ENCODE measurements around the gene ST6GAL2.

DNA sequence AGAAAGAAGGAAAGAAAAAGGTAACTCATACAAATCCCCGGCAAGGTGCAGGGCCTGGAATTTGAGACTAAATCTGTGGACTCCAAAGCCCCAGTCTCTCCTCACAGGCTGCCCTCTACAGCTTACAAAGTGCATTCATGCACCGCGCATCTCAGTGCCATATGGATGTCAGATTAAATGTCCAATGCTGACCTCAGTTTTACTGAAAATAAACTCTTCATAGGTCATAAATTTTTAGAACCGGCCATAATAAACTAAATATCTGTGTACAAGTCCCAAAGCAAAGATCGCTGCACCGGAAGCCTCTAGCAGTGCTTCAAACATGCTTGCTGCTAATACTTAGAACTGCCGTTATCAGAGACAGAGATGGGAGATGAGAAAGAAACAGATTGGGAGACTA, 17.7 kb downstream of the ST6GAL2 start:
- TF ChIP-seq, protein P1, sequence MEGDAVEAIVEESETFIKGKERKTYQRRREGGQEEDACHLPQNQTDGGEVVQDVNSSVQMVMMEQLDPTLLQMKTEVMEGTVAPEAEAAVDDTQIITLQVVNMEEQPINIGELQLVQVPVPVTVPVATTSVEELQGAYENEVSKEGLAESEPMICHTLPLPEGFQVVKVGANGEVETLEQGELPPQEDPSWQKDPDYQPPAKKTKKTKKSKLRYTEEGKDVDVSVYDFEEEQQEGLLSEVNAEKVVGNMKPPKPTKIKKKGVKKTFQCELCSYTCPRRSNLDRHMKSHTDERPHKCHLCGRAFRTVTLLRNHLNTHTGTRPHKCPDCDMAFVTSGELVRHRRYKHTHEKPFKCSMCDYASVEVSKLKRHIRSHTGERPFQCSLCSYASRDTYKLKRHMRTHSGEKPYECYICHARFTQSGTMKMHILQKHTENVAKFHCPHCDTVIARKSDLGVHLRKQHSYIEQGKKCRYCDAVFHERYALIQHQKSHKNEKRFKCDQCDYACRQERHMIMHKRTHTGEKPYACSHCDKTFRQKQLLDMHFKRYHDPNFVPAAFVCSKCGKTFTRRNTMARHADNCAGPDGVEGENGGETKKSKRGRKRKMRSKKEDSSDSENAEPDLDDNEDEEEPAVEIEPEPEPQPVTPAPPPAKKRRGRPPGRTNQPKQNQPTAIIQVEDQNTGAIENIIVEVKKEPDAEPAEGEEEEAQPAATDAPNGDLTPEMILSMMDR (IDR thresholded peaks at IDR 0.05), result peak; percentile 44
- TF ChIP-seq TAF1 (IDR thresholded peaks at IDR 0.05; ENCODE audit: borderline replicate concordance, low read depth, low read length) (no peak), EZH2phosphoT487 (IDR thresholded peaks at IDR 0.05; ENCODE audit: borderline replicate concordance, low read depth) (no peak), EP300 (IDR thresholded peaks at IDR 0.05; ENCODE audit: borderline replicate concordance in 1 of 2, low read depth in 1 of 2, low read length in 1 of 2) (no peak), YY1 (IDR thresholded peaks at IDR 0.05; ENCODE audit: low read depth) (no peak), POLR2AphosphoS5 (IDR thresholded peaks at IDR 0.05; ENCODE audit: low read depth, low read length) (no peak)
- TF ChIP-seq, protein P2, sequence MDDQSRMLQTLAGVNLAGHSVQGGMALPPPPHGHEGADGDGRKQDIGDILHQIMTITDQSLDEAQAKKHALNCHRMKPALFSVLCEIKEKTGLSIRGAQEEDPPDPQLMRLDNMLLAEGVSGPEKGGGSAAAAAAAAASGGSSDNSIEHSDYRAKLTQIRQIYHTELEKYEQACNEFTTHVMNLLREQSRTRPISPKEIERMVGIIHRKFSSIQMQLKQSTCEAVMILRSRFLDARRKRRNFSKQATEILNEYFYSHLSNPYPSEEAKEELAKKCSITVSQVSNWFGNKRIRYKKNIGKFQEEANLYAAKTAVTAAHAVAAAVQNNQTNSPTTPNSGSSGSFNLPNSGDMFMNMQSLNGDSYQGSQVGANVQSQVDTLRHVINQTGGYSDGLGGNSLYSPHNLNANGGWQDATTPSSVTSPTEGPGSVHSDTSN (IDR thresholded peaks at IDR 0.05), result no peak
- TF ChIP-seq, protein P3, sequence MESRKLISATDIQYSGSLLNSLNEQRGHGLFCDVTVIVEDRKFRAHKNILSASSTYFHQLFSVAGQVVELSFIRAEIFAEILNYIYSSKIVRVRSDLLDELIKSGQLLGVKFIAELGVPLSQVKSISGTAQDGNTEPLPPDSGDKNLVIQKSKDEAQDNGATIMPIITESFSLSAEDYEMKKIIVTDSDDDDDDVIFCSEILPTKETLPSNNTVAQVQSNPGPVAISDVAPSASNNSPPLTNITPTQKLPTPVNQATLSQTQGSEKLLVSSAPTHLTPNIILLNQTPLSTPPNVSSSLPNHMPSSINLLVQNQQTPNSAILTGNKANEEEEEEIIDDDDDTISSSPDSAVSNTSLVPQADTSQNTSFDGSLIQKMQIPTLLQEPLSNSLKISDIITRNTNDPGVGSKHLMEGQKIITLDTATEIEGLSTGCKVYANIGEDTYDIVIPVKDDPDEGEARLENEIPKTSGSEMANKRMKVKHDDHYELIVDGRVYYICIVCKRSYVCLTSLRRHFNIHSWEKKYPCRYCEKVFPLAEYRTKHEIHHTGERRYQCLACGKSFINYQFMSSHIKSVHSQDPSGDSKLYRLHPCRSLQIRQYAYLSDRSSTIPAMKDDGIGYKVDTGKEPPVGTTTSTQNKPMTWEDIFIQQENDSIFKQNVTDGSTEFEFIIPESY (IDR thresholded peaks at IDR 0.05; ENCODE audit: borderline replicate concordance, low read depth), result no peak
